WTC11 (cell line): ENCODE results near the gene MTFMT. TPM values are rescaled to one million over a fixed set of nuclear protein-coding genes. Genes with fewer than 3 reads are reported as not detected.

ENCODE experiments used
- ATAC-seq: fragments of 200-7000 bp; cut with Tn5 transposase; 2 replicates; pipeline ENCODE4 v1.10.0; 2021; ENCODE audit warnings: mild to moderate bottlenecking, moderate library complexity
- CTCF ChIA-PET: fragments of 300-600 bp; sonication (Branson Sonifier 250); formaldehyde crosslinking; loops from one replicate; lab custom pipeline; 2021; ENCODE audit warnings: antibody characterized with exemption; lab: Charles Lee
- POLR2A ChIA-PET: fragments of 350-600 bp; sonication (Branson Sonifier 250); formaldehyde crosslinking; loops from one replicate; lab custom pipeline; 2021; ENCODE audit warnings: antibody characterized with exemption; lab: Charles Lee
- DNase-seq: peaks from one replicate; pipeline ENCODE4 v3.0.0; 2021; ENCODE audit warnings: low spot score
- H3K27ac Mint-ChIP-seq: 2 replicates; pipeline ENCODE4 v1.8.0; 2021; ENCODE audit warnings: mixed read lengths
- H3K27me3 Mint-ChIP-seq: 2 replicates; pipeline ENCODE4 v1.8.0; 2021; ENCODE audit warnings: low read depth, mild to moderate bottlenecking, moderate library complexity, mixed read lengths
- H3K36me3 Mint-ChIP-seq: 2 replicates; pipeline ENCODE4 v1.8.0; 2021; ENCODE audit warnings: mixed read lengths
- H3K4me1 Mint-ChIP-seq: 2 replicates; pipeline ENCODE4 v1.8.0; 2022; ENCODE audit warnings: mixed read lengths
- H3K4me3 Mint-ChIP-seq: 2 replicates; pipeline ENCODE4 v1.8.0; 2021; ENCODE audit warnings: mild to moderate bottlenecking, moderate library complexity, mixed read lengths
- H3K9me3 Mint-ChIP-seq: 2 replicates; pipeline ENCODE4 v1.8.0; 2021; ENCODE audit warnings: mixed read lengths
- AFF4 ChIP-seq: sonication (generic); formaldehyde crosslinking; IDR thresholded peaks from 2 replicates; pipeline ENCODE4 v1.8.1; 2023; ENCODE audit warnings: mild to moderate bottlenecking, missing genetic modification reagents, borderline replicate concordance
- ARID4B ChIP-seq: sonication (generic); formaldehyde crosslinking; IDR thresholded peaks from 2 replicates; pipeline ENCODE4 v1.8.0; 2023; ENCODE audit warnings: missing genetic modification reagents, mild to moderate bottlenecking, borderline replicate concordance
- ATF3 ChIP-seq: sonication (generic); formaldehyde crosslinking; conservative IDR thresholded peaks from 2 replicates; pipeline ENCODE4 v1.8.1; 2022; ENCODE audit warnings: mild to moderate bottlenecking, missing genetic modification reagents
- ELF4 ChIP-seq: sonication (generic); formaldehyde crosslinking; IDR thresholded peaks from 2 replicates; pipeline ENCODE4 v1.8.1; 2022; ENCODE audit warnings: low read depth, mild to moderate bottlenecking, moderate library complexity, missing genetic modification reagents
- ETV6 ChIP-seq: sonication (generic); formaldehyde crosslinking; IDR thresholded peaks from 2 replicates; pipeline ENCODE4 v1.8.1; 2022; ENCODE audit warnings: mild to moderate bottlenecking, missing genetic modification reagents
- FOXJ3 ChIP-seq: sonication (generic); formaldehyde crosslinking; IDR thresholded peaks from 2 replicates; pipeline ENCODE4 v1.9.0; 2021; ENCODE audit warnings: missing genetic modification reagents, mild to moderate bottlenecking, borderline replicate concordance
- FOXK1 ChIP-seq: sonication (generic); formaldehyde crosslinking; IDR thresholded peaks from 2 replicates; pipeline ENCODE4 v1.8.0; 2022; ENCODE audit warnings: mild to moderate bottlenecking, moderate library complexity, missing genetic modification reagents
- FOXP4 ChIP-seq: sonication (generic); formaldehyde crosslinking; IDR thresholded peaks from 2 replicates; pipeline ENCODE4 v1.8.0; 2022; ENCODE audit warnings: mild to moderate bottlenecking, missing genetic modification reagents
- GRHL2 ChIP-seq: fragments of 250-450 bp; sonication (Bioruptor Pico); IDR thresholded peaks from 2 replicates; pipeline ENCODE4 v1.8.0; 2022; ENCODE audit warnings: mild to moderate bottlenecking, moderate library complexity; ENCODE audit not compliant: insufficient replicate concordance, severe bottlenecking
- HMGXB4 ChIP-seq: sonication (generic); formaldehyde crosslinking; IDR thresholded peaks from 2 replicates; pipeline ENCODE4 v1.8.1; 2023; ENCODE audit warnings: mild to moderate bottlenecking, moderate library complexity, missing genetic modification reagents
- JUN ChIP-seq: sonication (generic); formaldehyde crosslinking; IDR thresholded peaks from 2 replicates; pipeline ENCODE4 v1.8.0; 2023; ENCODE audit warnings: mild to moderate bottlenecking, missing genetic modification reagents
- MAX ChIP-seq: sonication (generic); formaldehyde crosslinking; IDR thresholded peaks from 2 replicates; pipeline ENCODE4 v1.8.0; 2022; ENCODE audit warnings: mild to moderate bottlenecking, missing genetic modification reagents
- MXD4 ChIP-seq: fragments of 250-450 bp; sonication (Bioruptor Pico); IDR thresholded peaks from 2 replicates; pipeline ENCODE4 v1.8.0; 2021; ENCODE audit warnings: mild to moderate bottlenecking, moderate library complexity, borderline replicate concordance
- MYBL2 ChIP-seq: sonication (generic); formaldehyde crosslinking; IDR thresholded peaks from 2 replicates; pipeline ENCODE4 v1.8.1; 2023; ENCODE audit warnings: mild to moderate bottlenecking, moderate library complexity, missing genetic modification reagents
- NR2C2 ChIP-seq: sonication (generic); formaldehyde crosslinking; IDR thresholded peaks from 2 replicates; pipeline ENCODE4 v1.8.0; 2022; ENCODE audit warnings: mild to moderate bottlenecking, missing genetic modification reagents
- SMAD4 ChIP-seq: sonication (generic); formaldehyde crosslinking; IDR thresholded peaks from 2 replicates; pipeline ENCODE4 v1.8.0; 2022; ENCODE audit warnings: mild to moderate bottlenecking, missing genetic modification reagents
- ZNF121 ChIP-seq: sonication (generic); formaldehyde crosslinking; IDR thresholded peaks from 2 replicates; pipeline ENCODE4 v1.8.0; 2023; ENCODE audit warnings: missing genetic modification reagents
- ZNF219 ChIP-seq: sonication (generic); formaldehyde crosslinking; IDR thresholded peaks from 2 replicates; pipeline ENCODE4 v1.8.0; 2023; ENCODE audit warnings: missing genetic modification reagents, mild to moderate bottlenecking, borderline replicate concordance
- ZNF396 ChIP-seq: fragments of 250-450 bp; sonication (Bioruptor Pico); IDR thresholded peaks from 2 replicates; pipeline ENCODE4 v1.8.0; 2021; ENCODE audit warnings: mild to moderate bottlenecking, moderate library complexity, borderline replicate concordance
- total RNA-seq: library from RNA; stranded (reverse); gene quantifications from 3 replicates; pipeline ENCODE4 v1.2.3, GENCODE V29; 2021
- TF ChIP-seq, protein P1 (sequence below): sonication (generic); formaldehyde crosslinking; IDR thresholded peaks from 2 replicates; pipeline ENCODE4 v1.8.1; 2022; ENCODE audit warnings: low read depth, missing genetic modification reagents, borderline replicate concordance

MTFMT gene
- total RNA-seq, 1 experiment from 2014 or later: 26.7 TPM

DNA sequence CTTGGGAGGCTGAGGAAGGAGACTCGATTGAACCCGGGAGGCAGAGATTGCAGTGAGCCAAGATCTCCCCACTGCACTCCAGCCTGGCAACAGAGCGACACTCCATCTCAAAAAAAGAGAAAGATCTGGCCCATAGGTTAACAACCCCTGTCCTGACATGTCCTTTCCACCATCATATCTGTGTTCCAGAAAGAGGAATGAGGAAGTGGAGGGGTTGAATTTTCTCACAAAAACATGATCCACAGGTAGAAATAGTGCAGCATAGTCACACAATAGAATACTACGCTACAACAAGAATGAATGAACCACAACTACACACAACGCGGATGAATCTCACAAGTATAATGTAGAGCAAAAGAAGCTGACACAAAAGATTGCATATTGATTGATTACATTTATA is 11.0 kb upstream of the MTFMT start (continued):
- TF ChIP-seq ARID4B (CRISPR knock-in tag) (no peak), ETV6 (CRISPR knock-in tag) (no peak), ATF3 (CRISPR knock-in tag) (no peak), HMGXB4 (CRISPR knock-in tag) (no peak), MXD4 (CRISPR knock-in tag) (no peak), ZNF121 (CRISPR knock-in tag) (no peak)
- TF ChIP-seq, protein P1, sequence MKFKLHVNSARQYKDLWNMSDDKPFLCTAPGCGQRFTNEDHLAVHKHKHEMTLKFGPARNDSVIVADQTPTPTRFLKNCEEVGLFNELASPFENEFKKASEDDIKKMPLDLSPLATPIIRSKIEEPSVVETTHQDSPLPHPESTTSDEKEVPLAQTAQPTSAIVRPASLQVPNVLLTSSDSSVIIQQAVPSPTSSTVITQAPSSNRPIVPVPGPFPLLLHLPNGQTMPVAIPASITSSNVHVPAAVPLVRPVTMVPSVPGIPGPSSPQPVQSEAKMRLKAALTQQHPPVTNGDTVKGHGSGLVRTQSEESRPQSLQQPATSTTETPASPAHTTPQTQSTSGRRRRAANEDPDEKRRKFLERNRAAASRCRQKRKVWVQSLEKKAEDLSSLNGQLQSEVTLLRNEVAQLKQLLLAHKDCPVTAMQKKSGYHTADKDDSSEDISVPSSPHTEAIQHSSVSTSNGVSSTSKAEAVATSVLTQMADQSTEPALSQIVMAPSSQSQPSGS (CRISPR knock-in tag): no peak

DNA sequence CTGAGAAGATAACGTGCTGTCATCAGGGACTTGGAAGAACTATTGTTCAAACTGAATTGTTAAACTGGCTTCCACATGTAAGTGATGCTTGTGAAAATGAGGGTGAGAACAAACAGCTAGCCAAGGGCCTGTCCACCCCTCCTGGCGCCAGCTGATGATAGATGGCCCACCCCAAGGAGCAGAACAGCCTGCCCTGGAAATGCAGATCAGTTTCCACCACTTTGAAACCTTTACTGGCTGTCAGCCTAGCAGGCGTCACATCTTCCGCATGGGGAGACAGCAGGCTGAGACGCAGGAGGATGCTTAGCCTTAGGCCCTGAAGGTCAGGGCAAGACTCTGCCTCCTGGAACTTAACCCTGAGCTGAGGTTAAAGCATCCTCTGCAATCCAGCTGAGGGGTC is 9.4 kb upstream of the MTFMT start:
- ATAC-seq (no peak), DNase-seq (no peak)
- H3K4me3 Mint-ChIP-seq: no peak overlapping the region
- ChIA-PET POLR2A (no interaction called here), CTCF (interaction anchor here (0.8 to 1.5 kb wide), 6 partner anchors 15 to 146 kb away, joined by 3 to 7 read pairs (median 4); partner anchors contain the start of genes CLPX and KBTBD13)
- no peaks in the 10 kb centered on the region; the same call in 1 of the 2 replicates for H3K27me3 Mint-ChIP-seq
- H3K9me3 Mint-ChIP-seq: no peaks in the 10 kb centered on the region
- no peaks in the 10 kb centered on the region for H3K36me3 Mint-ChIP-seq
- H3K27ac Mint-ChIP-seq: no peak overlapping the region
- H3K4me1 Mint-ChIP-seq: no peaks in the 10 kb centered on the region
- TF ChIP-seq ELF4 (CRISPR knock-in tag) (no peak), HMGXB4 (CRISPR knock-in tag) (no peak), JUN (CRISPR knock-in tag) (no peak), SMAD4 (CRISPR knock-in tag) (no peak), GRHL2 (CRISPR knock-in tag) (no peak), FOXK1 (CRISPR knock-in tag) (no peak), ZNF219 (no peak), NR2C2 (CRISPR knock-in tag) (no peak), FOXP4 (no peak), ZNF396 (CRISPR knock-in tag) (no peak), MAX (CRISPR knock-in tag) (no peak), AFF4 (CRISPR knock-in tag) (no peak), FOXJ3 (CRISPR knock-in tag) (no peak), MYBL2 (CRISPR knock-in tag) (no peak)
